HG03457 (cell line): ENCODE measurements around the gene RHO.

Experiments used
- ATAC-seq: cut with Tn5 transposase; IDR thresholded peaks from one replicate; pipeline ENCODE4 v1.9.1; 2021; ENCODE audit warnings: moderate number of reproducible peaks; ENCODE audit not compliant: unreplicated experiment

RHO gene

DNA sequence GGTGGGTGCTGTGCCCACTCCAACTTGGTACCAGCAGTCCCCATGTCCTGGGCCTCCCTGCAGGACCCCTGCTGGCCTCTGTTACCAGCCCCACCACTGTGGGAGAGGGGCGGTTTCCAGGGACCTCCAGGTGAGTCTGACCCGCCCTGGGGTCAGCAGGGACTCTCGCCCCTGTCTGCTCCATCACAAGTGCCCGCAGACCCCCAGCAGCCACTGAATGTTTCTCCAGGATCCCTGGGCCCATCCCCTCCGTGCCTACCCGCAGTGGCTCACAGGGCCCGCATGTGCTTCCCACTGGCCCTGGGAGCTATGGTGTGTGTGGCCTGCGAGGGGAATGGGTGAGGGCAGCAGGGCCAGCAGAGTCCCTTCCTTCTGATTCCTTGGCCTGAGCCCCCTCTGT is 9.9 kb upstream of the RHO start:
- no peak for ATAC-seq

DNA sequence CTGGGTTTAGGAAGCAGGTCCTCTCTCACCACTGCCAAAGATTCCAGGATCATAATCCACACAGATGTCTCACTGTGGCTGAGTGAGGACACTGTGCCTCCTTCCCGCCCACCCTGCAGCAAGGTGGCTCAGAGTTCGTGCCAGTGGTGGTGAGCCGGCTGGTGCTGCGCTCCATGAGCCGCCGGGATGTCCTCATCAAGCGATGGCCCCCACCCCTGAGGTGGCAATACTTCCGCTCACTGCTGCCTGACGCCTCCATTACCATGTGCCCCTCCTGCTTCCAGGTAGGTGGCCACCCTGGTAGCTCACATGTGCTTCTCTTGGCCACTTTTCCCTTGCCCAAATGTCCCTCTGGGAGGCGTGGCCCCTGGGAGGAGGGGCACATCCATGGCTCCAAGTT is 9.0 kb upstream of the RHO start:
- no peak for ATAC-seq

DNA sequence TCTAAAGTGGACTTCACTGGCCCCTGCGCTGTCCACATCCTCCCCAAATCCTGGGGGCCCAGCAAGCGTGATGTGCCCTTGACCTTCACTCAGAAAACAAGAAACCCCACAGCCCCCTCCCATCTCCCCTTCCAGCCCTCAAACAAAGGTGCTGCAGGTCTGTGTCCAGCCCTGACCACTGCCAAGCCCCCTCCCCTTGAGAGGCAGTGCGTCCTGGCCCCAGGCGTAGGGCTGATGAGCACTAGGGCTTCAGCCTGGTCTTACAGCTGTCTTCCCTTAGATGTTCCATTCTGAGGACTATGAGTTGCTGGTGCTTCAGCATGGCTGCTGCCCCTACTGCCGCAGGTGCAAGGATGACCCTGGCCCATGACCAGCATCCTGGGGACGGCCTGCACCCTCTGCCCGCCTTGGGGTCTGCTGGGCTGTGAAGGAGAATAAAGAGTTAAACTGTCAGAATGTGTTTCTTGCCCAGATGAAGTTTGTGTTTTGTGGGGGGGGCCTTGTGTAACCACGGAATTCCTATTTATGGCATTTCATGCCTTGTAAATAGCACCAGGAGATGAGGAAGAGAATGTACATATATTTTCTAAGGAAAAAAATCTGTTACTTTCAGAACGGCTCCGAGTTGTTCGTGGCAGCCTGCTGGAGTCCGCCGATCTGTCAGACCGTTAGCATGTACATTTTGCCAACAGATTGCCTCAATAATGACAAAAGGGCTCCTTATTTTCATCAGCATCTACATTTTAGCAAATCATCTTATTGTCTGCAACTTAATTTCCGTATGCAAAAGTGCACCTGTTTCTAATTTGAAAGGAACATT is 8.3 kb upstream of the RHO start:
- no peak for ATAC-seq

DNA sequence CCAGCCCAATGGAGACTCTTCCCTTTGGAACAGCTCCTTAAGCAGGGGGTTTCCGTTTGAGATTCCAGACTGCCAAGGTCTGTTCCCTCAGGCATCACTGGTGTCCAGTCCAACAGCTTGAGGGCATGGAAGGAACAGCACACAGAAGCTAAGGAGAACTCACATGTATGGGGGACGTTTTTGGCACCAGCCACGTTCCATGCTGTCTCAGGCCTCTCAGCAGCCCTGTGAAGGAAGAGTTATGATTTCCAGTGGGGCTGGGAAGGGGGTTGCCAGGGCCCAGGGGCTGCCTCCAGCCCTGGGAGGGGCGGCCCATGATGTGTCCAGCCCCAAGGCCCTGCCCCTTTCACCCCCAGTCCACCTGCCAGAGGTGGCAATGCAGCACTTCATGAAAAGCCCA is 7.5 kb upstream of the RHO start:
- no peak for ATAC-seq

DNA sequence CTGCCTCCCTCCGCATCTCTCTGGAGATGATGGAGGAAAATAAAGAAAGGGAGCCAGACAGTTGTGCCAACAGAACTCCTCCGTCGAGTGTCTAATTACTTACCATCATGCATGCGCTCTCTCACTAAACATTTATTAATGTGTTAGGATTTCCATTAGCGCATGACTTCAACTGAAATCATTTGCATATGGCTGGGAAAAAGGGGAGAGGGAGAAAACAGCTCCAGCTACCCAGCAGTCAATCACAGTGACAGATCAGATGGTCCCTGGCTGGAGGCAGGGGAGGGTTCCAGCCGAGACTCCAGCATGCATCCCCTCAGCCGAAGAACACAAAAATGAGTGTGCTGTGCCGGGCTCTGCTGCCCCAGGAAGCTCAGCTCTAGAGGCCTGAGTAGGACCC is 6.8 kb upstream of the RHO start:
- ATAC-seq = no peak

DNA sequence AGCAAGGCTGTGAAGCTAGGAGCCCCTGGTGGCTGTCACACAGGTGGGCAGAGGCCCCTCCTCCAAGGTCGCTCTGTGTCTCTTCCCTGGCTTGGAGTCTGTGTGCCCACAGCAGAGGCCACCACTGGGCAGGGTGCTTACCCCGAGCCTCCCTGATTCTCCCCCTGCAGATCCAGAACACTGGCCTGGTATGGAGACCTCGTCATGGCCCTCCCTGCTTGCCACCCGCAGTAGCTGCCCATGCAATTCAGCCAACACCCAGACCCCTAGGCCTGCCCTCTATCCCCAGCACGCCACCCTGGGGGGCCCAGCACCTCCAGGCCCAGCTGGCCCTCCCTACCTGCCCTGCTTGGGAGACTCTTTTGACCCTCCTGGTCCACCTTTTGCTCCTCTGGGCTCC is 5.5 kb upstream of the RHO start:
- ATAC-seq = no peak

DNA sequence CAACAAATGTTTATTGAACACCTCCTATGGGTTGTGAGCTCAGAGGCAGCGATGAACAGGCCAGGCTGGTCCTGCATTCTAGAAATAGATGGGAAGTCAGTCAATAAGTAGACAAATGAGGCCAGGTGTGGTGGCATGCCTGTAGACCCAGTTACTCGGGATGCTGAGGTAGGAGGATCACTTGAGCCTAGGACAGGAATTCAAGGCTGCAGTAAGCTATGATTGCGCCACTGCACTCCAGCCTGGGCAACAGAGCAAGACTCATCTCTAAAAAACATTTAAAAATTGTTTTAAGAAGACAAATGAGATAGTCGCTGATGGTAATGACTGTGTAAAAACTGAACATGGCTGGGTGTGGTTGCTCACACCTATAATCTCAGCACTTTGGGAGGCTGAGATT is 4.4 kb upstream of the RHO start:
- no peak for ATAC-seq

DNA sequence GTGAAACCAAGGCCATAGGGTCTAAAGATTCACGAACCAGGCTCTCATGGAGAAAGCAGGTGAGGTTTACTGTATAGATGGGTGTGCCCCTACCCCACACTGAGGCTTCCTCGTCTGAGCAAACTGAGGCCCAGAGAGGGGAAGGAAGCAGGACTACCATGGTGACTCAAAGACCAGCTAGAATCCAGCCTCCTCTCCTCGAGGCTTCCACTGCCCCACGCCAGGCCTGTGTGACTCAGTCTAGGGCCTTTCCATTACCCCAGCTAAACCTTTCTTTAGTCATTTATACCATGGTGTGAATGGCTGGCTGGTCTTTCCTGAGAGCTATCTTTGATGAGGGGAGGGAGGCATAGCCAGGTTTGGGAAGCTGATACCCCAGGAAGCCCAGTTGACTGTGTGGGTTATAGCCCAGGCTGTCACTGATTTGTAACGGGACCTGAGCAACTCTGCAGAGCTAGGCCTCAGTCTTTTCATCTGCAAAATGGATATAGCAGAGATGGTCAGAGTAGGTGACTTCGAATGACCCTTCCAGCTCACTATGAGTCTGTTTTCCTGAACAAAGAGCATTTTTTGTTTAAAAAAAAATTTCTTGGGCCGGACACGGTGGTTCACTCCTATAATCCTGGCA is 3.0 kb upstream of the RHO start:
- ATAC-seq = no peak

DNA sequence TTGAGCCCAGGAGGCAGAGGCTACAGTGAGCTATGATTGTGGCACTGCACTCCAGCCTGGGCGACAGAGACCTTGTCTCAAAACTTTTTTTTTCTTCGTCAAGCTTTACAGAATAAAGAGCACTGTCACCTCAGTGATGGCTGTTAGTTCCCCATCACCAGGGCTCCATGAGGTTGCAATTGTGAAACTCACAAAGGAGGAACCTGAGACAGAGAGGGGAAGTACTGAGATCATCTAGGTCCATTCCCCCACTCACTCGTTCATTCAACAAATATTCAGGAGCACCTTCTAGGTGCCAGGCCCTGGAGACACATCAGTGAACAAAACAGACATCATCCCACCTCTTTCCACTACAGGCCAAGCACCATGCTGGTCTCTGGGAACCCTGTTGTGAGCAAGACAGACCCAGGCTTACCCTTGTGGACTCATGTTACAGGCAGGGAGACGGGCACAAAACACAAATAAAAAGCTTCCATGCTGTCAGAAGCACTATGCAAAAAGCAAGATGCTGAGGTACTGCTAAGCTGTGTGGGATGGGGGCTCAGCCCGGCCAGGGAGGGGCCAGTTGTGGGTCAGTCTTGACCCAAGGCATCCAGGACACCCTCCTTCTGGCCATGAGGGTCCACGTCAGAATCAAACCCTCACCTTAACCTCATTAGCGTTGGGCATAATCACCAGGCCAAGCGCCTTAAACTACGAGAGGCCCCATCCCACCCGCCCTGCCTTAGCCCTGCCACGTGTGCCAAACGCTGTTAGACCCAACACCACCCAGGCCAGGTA is 2.1 kb upstream of the RHO start:
- ATAC-seq = peak; percentile 65

DNA sequence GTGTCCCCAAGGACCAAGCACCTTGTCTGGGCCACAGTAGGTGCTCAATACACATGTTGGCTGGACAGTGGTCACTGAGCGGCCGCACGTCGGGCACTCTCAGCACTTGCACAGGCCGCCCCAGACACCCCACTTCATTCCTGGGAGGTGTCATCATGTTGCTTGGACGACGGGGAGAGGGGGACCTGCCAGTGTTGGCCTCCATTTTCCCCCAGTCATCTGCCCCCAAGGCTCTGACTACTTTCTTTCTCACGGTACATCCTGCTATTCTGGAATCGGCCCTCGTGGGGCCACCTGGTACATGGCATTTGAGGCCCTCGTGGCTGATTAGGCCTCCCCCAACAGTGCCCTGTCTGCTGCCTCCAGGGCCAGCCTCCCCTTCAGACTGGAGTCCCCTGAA is 1.2 kb upstream of the RHO start:
- no peak for ATAC-seq

DNA sequence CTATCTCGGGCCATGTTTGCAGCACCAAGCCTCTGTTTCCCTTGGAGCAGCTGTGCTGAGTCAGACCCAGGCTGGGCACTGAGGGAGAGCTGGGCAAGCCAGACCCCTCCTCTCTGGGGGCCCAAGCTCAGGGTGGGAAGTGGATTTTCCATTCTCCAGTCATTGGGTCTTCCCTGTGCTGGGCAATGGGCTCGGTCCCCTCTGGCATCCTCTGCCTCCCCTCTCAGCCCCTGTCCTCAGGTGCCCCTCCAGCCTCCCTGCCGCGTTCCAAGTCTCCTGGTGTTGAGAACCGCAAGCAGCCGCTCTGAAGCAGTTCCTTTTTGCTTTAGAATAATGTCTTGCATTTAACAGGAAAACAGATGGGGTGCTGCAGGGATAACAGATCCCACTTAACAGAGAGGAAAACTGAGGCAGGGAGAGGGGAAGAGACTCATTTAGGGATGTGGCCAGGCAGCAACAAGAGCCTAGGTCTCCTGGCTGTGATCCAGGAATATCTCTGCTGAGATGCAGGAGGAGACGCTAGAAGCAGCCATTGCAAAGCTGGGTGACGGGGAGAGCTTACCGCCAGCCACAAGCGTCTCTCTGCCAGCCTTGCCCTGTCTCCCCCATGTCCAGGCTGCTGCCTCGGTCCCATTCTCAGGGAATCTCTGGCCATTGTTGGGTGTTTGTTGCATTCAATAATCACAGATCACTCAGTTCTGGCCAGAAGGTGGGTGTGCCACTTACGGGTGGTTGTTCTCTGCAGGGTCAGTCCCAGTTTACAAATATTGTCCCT is 1.2 kb downstream of the RHO start:
- no peak for ATAC-seq

DNA sequence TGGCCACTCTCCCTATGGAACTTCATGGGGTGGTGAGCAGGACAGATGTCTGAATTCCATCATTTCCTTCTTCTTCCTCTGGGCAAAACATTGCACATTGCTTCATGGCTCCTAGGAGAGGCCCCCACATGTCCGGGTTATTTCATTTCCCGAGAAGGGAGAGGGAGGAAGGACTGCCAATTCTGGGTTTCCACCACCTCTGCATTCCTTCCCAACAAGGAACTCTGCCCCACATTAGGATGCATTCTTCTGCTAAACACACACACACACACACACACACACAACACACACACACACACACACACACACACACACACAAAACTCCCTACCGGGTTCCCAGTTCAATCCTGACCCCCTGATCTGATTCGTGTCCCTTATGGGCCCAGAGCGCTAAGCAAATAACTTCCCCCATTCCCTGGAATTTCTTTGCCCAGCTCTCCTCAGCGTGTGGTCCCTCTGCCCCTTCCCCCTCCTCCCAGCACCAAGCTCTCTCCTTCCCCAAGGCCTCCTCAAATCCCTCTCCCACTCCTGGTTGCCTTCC is 1.9 kb downstream of the RHO start:
- no peak for ATAC-seq

DNA sequence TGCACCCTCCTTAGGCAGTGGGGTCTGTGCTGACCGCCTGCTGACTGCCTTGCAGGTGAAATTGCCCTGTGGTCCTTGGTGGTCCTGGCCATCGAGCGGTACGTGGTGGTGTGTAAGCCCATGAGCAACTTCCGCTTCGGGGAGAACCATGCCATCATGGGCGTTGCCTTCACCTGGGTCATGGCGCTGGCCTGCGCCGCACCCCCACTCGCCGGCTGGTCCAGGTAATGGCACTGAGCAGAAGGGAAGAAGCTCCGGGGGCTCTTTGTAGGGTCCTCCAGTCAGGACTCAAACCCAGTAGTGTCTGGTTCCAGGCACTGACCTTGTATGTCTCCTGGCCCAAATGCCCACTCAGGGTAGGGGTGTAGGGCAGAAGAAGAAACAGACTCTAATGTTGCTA is 2.4 kb downstream of the RHO start:
- no peak for ATAC-seq

DNA sequence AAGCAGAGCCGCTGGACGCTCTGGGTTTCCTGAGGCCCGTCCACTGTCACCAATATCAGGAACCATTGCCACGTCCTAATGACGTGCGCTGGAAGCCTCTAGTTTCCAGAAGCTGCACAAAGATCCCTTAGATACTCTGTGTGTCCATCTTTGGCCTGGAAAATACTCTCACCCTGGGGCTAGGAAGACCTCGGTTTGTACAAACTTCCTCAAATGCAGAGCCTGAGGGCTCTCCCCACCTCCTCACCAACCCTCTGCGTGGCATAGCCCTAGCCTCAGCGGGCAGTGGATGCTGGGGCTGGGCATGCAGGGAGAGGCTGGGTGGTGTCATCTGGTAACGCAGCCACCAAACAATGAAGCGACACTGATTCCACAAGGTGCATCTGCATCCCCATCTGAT is 3.3 kb downstream of the RHO start:
- ATAC-seq = no peak

DNA sequence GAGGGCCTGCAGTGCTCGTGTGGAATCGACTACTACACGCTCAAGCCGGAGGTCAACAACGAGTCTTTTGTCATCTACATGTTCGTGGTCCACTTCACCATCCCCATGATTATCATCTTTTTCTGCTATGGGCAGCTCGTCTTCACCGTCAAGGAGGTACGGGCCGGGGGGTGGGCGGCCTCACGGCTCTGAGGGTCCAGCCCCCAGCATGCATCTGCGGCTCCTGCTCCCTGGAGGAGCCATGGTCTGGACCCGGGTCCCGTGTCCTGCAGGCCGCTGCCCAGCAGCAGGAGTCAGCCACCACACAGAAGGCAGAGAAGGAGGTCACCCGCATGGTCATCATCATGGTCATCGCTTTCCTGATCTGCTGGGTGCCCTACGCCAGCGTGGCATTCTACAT is 3.8 kb downstream of the RHO start:
- no peak for ATAC-seq

DNA sequence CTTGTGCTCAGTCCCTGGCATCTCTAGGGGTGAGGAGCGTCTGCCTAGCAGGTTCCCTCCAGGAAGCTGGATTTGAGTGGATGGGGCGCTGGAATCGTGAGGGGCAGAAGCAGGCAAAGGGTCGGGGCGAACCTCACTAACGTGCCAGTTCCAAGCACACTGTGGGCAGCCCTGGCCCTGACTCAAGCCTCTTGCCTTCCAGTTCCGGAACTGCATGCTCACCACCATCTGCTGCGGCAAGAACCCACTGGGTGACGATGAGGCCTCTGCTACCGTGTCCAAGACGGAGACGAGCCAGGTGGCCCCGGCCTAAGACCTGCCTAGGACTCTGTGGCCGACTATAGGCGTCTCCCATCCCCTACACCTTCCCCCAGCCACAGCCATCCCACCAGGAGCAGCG is 5.0 kb downstream of the RHO start:
- no peak for ATAC-seq

DNA sequence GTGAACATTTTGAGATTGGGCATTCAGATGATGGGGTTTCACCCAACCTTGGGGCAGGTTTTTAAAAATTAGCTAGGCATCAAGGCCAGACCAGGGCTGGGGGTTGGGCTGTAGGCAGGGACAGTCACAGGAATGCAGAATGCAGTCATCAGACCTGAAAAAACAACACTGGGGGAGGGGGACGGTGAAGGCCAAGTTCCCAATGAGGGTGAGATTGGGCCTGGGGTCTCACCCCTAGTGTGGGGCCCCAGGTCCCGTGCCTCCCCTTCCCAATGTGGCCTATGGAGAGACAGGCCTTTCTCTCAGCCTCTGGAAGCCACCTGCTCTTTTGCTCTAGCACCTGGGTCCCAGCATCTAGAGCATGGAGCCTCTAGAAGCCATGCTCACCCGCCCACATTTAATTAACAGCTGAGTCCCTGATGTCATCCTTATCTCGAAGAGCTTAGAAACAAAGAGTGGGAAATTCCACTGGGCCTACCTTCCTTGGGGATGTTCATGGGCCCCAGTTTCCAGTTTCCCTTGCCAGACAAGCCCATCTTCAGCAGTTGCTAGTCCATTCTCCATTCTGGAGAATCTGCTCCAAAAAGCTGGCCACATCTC is 6.1 kb downstream of the RHO start:
- no peak for ATAC-seq

DNA sequence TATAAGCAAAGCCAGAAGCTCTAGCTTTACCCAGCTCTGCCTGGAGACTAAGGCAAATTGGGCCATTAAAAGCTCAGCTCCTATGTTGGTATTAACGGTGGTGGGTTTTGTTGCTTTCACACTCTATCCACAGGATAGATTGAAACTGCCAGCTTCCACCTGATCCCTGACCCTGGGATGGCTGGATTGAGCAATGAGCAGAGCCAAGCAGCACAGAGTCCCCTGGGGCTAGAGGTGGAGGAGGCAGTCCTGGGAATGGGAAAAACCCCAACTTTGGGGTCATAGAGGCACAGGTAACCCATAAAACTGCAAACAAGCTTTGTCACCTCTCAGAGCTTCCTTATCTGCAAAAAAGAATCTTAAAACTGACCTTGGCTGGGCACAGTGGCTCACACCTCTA is 6.6 kb downstream of the RHO start:
- ATAC-seq = no peak

DNA sequence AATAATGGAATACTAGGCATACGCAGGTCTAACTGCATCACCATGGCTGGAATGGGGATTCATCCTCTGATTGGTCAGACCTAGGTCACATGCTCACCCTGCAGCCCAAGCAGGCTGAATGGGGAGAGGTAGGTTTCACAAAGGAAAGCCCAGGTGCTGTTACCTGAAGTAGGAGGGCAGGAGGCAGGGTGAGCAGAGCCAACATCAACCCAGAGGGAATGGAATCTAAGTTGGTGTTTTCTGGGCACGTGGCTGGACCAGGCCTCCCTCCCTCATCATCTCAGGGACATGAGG is 7.9 kb downstream of the RHO start:
- ATAC-seq = no peak

DNA sequence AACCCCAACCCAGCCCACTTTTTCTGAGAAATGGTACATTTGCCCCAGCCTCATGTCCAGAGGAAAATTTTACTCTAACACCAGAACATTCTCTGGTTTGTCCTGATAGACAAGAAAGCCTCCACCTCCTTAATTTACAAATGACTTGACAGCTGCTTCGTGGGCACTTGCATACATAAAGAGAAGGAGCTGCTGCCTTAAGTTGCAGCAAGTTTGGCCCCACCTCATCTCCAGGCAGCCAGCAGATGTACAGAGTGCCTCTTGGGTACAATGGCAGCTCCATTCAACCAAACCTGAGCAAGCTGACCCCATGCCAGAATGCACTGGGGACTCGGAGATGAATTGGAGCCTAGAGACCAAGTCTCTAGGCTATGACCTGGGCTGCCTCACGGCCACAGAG is 8.4 kb downstream of the RHO start:
- ATAC-seq = no peak

DNA sequence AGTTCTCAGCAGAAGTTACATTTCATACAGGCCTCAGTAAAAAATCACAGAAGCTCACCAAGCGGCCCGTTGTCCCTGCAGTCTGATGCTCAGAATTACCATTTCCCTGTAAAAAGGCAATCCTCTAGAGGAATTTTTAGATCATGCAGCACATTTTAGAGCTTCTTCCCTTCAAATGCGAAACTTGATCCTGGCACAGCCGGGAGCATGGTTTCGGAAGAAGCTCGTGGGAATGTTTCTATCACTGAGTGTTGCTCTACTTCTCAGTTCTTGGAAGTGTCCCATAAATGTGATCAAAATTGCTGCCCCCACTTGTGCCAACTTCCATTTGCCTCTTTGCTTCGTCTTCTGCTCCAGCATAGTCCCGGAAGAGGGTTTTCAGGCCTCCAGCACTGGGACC is 10.8 kb downstream of the RHO start:
- ATAC-seq = no peak
